ENCODE results near the gene IDH2. TPM values are rescaled to one million over a fixed set of nuclear protein-coding genes. Genes with fewer than 3 reads are reported as not detected.

Gene IDH2
- total and polyA plus RNA-seq, 10 of the 15 experiments (the other 5 are each of a cell fraction or from before 2014, with no cell fraction given), result 2.3 to 358 (median 242) TPM

- TF ChIP-seq TAF1 (IDR thresholded peaks at IDR 0.05; ENCODE audit: borderline replicate concordance, low read depth, low read length), result peak; percentile 74; the same call in 1 of the 2 replicates
- TF ChIP-seq BACH1 (IDR thresholded peaks at IDR 0.05; ENCODE audit: borderline replicate concordance), result peak; percentile 47; the same call in 1 of the 2 replicates
- 0 out of 2 replicates have a peak, but pooled peaks have one; percentile 19 for TF ChIP-seq TCF12 (IDR thresholded peaks at IDR 0.05; ENCODE audit: low read depth, low read length)
- TF ChIP-seq NRF1 (conservative IDR thresholded peaks at IDR 0.05; ENCODE audit: low read depth, low read length), result no peak
- TF ChIP-seq BCL3 (IDR thresholded peaks at IDR 0.05; ENCODE audit: borderline replicate concordance, insufficient read depth, low read depth, low read length, poor library complexity, severe bottlenecking), result no peak
- TF ChIP-seq SMAD1 (IDR thresholded peaks at IDR 0.05; ENCODE audit: low read depth, partially characterized antibody), result no peak
- TF ChIP-seq NFIC (IDR thresholded peaks at IDR 0.05; ENCODE audit: low read depth, low read length), result no peak
- no peak for TF ChIP-seq STAT3 (IDR thresholded peaks at IDR 0.05; ENCODE audit: low read depth, low read length)
- TF ChIP-seq RELA (IDR thresholded peaks at IDR 0.05; ENCODE audit: borderline replicate concordance, partially characterized antibody), result peak; percentile 37
- TF ChIP-seq SMAD5 (IDR thresholded peaks at IDR 0.05; ENCODE audit: low read depth), result 0 out of 2 replicates have a peak, but pooled peaks have one; percentile 27
- no peak for TF ChIP-seq ZNF622 (IDR thresholded peaks at IDR 0.05)
- no peak for TF ChIP-seq MTA2 (IDR thresholded peaks at IDR 0.05; ENCODE audit: low read depth)
- TF ChIP-seq FOXK2 (IDR thresholded peaks at IDR 0.05), result no peak
- TF ChIP-seq ZBED1 (IDR thresholded peaks at IDR 0.05; ENCODE audit: borderline replicate concordance), result no peak
- no peak for TF ChIP-seq FOS (IDR thresholded peaks at IDR 0.05; ENCODE audit: borderline replicate concordance, extremely low read depth, insufficient read length)
- TF ChIP-seq RFX5 (IDR thresholded peaks at IDR 0.05; ENCODE audit: low read depth, low read length), result no peak
- 0 out of 2 replicates have a peak, but pooled peaks have one; percentile 24 for TF ChIP-seq IRF3 (IDR thresholded peaks at IDR 0.05)
- no peak for TF ChIP-seq ATF3 (IDR thresholded peaks at IDR 0.05; ENCODE audit: borderline replicate concordance, extremely low read depth, low read depth, low read length)
- no peak for TF ChIP-seq ELK1 (IDR thresholded peaks at IDR 0.05; ENCODE audit: low read depth, low read length)
- no peak for TF ChIP-seq KAT2A (conservative IDR thresholded peaks at IDR 0.05; ENCODE audit: control insufficient read depth, low read depth, low read length)
- no peak for TF ChIP-seq CREM (IDR thresholded peaks at IDR 0.05; ENCODE audit: low read depth)
- no peak for TF ChIP-seq REST (IDR thresholded peaks at IDR 0.05; ENCODE audit: low read depth, low read length)
- TF ChIP-seq POLR2AphosphoS5 (IDR thresholded peaks at IDR 0.05; ENCODE audit: low read length), result peak; percentile 72
Measured at GRCh38 chr15:90101969-90102890, at the start of gene IDH2 (continued).

Data from GM12878 (cell line).